ENCODE measurements around the gene HMX2.

The HMX2 gene

DNA sequence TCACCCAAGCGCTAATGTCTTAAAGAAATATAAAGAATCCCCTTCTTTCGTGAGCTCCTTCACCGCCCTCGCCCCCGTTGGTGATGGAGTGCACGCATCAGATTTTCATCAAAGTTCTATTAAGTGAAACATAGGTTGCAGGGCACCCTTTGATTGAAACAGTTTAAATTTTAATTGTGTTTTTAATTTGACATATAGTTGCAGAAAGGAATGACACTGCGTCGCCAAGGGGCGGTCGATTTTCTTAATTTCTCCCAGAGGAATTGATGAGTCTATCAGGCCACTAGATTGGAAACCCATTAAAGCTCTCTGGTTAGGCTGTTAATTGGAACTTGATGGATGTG is 4.1 kb upstream of the HMX2 start:
- H3K4me1 Mint-ChIP-seq (ENCODE audit: low read depth), result peaks cover 23% of the 10 kb centered on the region
- no peaks in the 10 kb centered on the region for H3K9me3 Mint-ChIP-seq
- H3K27me3 Mint-ChIP-seq (ENCODE audit: low read depth), result peaks cover 83% of the 10 kb centered on the region
- H3K4me3 Mint-ChIP-seq, result no peak overlapping the region
- peaks cover 4% of the 10 kb centered on the region for H3K36me3 Mint-ChIP-seq (ENCODE audit: low read depth)
- peak overlapping the region; percentile 57 for H3K27ac Mint-ChIP-seq

DNA sequence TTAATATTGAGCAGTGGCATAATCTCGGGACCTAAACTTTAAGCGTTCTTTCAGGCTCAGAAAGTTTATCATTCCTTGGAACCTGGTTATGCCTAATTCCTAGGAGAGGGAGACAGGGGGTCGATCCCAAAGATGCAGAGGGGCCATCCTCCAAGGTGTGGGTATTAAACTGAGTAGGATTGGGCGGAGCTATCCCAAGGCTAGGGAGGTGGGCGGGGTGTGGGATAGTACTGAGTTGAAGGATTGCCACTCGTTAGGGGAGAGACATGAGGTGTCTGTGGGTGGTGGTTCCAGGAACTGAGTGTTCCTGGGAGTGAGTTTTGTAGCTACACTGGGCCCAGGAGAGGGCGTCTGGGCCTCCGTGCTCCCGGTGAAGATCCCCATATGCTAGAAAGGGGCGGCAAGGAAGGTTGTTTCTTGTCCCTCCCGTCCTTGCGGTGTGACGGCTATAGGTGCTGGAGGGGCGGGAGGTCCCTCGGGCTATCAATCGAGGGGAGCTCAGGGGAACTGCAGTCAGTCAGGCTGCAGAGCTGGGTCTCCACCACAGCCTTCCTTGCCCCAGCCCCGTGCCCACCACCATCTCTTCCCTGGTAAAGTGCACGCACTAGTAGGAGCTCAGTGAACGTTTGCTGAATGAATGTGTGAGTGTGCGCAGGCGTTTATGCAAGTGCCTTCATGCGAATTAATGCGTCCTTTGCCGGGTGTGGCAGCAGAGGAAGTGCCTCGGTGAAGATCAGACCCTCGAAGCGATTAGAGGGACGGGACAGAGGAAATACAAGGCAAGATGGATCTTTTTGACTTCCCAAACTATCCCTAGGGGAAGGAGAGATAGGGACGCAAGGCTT is 3.0 kb upstream of the HMX2 start:
- H3K4me3 Mint-ChIP-seq, result no peak overlapping the region
- peaks cover 79% of the 10 kb centered on the region for H3K27me3 Mint-ChIP-seq (ENCODE audit: low read depth)
- H3K27ac Mint-ChIP-seq, result peak overlapping the region; percentile 77
- H3K9me3 Mint-ChIP-seq, result no peaks in the 10 kb centered on the region
- H3K36me3 Mint-ChIP-seq (ENCODE audit: low read depth), result peaks cover 6% of the 10 kb centered on the region
- peaks cover 27% of the 10 kb centered on the region for H3K4me1 Mint-ChIP-seq (ENCODE audit: low read depth)

DNA sequence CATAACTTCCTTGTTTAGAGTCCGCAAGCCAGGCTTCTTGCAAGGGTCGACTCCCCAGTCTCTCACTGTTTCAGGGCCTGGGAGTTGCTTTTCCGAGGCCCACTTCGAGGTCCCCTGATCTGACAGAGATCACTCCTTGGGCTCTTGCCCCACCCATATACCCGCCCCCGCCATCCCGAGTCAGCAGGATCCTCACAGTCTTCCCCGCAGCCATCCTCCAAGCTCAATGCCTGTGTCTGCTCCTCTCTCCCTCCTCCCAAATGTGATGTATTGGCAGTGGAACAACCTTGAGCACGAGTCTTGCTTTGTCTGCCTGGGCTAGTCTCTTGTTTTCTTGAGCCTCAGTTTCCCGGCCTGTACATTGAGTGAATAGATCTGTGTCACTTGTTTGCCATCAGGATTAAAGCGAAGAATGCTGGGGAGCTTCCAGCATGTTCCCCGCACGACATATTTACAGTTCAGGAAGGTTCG is 2.4 kb upstream of the HMX2 start:
- peaks cover 28% of the 10 kb centered on the region for H3K4me1 Mint-ChIP-seq (ENCODE audit: low read depth)
- no peaks in the 10 kb centered on the region for H3K9me3 Mint-ChIP-seq
- H3K4me3 Mint-ChIP-seq, result no peak overlapping the region
- H3K27me3 Mint-ChIP-seq (ENCODE audit: low read depth), result peaks cover 79% of the 10 kb centered on the region
- peak overlapping the region; percentile 45 for H3K27ac Mint-ChIP-seq
- H3K36me3 Mint-ChIP-seq (ENCODE audit: low read depth), result peaks cover 6% of the 10 kb centered on the region

DNA sequence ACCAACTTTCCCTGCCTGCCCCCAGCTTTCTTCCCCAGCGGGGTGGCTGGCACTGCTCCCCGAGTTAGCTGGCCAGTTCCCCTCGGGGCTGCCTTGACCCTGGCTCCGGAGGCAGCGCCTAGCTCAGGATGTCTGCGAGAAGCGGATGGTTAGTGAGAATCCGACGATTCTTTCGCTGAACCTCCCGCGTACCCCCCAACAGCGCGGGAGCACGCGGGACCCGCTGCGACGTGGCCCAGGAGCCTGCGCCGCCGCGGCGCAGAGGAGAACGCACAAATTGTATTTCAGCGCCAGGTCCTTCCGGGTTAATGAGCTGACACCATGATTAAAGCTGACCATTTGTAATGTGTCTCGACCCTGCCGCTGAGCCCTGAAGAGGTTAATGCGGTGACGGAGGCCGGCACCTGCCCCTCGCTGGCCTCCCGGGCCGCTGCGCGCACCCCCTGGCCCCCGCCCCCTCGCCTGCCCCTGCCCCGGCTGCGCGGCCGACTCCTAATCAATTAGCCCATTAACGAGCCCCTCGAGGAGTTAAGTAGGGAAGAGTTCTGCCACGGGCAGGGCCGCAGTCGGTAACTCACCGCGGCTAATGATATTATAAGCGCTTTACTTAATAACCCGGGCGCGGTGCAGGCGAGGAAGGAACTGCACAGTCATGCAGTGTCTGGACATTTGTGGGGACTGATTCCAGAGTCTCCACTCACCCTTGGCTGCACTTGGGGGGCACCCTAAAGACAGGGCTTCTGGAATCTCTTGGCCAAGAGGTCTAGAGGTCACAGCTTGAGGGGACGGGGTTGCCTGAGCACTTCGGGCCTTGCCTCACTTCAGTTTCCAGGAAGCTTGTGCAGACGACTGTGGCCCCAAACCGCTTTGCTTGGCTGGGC is 1.7 kb upstream of the HMX2 start:
- peak overlapping the region; percentile 50 for H3K4me3 Mint-ChIP-seq
- no peaks in the 10 kb centered on the region for H3K9me3 Mint-ChIP-seq
- H3K4me1 Mint-ChIP-seq (ENCODE audit: low read depth), result peaks cover 29% of the 10 kb centered on the region
- peaks cover 78% of the 10 kb centered on the region for H3K27me3 Mint-ChIP-seq (ENCODE audit: low read depth)
- H3K36me3 Mint-ChIP-seq (ENCODE audit: low read depth), result peaks cover 6% of the 10 kb centered on the region
- H3K27ac Mint-ChIP-seq, result peak overlapping the region; percentile 59

DNA sequence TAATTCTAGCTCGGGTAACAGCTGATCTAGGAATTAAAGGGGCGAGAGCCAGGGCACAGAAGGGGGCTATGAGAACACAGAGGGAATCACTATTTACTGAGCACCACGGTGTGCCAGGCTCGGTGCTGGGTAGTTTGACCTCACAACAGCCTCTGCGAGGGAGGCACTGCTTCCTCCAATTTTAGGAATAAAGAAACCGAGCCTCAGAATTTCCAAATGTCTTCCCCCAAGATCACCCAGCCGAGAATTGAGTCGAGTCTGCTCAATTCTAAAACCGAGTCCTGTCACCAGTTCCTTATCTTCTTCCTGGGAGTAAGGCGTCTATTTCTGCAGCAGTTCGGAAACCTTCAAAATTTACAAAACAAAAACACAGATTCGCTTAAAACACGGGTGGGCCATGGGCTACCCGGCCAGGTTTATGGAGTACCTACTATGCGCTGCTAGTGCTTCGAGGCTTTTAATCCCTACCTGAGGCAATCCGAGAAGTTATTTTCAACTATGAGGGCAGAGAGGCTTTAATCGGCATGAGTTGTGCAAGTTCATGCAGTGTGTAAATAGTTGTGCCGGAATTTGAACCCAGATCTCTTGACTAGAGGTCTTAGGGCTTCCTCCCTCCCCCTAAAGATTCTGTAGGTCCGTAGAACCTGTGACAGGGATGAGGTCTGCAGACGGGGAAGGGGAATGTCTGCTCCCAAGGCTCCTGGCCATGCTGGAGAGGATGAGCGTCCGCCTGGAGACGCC is 872 bp upstream of the HMX2 start:
- Mint-ChIP-seq H3K9me3 (no peaks in the 10 kb centered on the region), H3K36me3 (ENCODE audit: low read depth) (peaks cover 4% of the 10 kb centered on the region), H3K27ac (peak overlapping the region; percentile 59), H3K27me3 (ENCODE audit: low read depth) (peaks cover 76% of the 10 kb centered on the region), H3K4me1 (ENCODE audit: low read depth) (peaks cover 34% of the 10 kb centered on the region), H3K4me3 (peak overlapping the region; percentile 50)

DNA sequence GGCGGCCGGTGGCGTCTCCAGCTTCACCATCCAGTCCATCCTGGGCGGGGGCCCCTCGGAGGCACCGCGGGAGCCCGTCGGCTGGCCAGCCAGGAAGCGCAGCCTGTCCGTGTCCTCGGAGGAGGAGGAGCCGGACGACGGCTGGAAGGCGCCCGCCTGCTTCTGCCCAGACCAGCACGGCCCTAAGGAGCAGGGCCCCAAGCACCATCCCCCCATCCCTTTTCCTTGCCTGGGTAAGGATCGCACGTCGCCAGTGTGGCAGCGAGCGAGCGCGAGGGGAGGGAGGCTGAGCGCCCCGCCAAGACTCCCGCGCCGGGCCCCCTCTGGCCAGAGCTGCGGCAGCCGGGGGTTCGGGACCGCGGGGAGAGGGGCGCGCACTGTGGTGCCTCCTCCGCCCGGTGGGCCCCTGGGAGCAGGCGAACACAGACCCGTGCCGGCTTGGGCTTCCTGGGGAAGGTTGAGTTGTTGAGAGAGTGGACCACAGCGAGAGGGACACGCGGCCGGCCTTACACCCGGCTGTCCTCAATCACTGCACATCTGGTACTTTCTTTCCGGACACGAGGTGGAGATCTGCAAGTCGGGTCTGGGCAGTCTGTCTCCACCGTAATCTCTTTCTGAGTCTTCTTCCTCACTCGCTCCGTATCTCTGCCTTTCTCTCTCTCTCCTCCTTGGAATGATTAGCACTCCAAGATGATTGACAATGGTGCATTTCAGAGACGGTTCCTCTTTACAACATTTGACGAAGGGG is 652 bp downstream of the HMX2 start:
- peak overlapping the region; percentile 80 for H3K27ac Mint-ChIP-seq
- peaks cover 69% of the 10 kb centered on the region for H3K27me3 Mint-ChIP-seq (ENCODE audit: low read depth)
- H3K4me3 Mint-ChIP-seq, result peak overlapping the region; percentile 14
- H3K9me3 Mint-ChIP-seq, result no peaks in the 10 kb centered on the region
- H3K4me1 Mint-ChIP-seq (ENCODE audit: low read depth), result peaks cover 39% of the 10 kb centered on the region
- peaks cover 5% of the 10 kb centered on the region for H3K36me3 Mint-ChIP-seq (ENCODE audit: low read depth)

DNA sequence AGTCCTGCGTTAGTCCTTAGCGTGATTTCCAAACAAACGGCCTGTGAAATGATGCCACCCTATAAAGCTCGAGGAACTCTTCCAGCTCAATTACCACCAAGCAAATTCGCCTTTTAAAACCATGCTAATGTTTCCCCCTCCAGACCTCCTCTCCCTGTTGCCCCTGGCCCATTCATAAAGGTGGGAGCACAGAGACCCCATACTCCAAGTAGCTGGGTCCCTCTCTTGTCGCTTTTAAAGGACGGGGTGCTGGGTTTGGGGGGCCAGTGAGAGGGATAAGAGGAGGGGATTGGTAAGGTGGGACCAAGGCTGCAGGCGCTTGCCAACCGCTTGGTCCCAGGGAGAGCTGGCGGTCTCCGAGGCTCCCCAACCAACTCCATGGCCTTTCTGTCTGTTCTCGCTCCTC is 1.2 kb downstream of the HMX2 start:
- H3K9me3 Mint-ChIP-seq, result no peaks in the 10 kb centered on the region
- peaks cover 41% of the 10 kb centered on the region for H3K4me1 Mint-ChIP-seq (ENCODE audit: low read depth)
- peak overlapping the region; percentile 14 for H3K4me3 Mint-ChIP-seq
- peaks cover 63% of the 10 kb centered on the region for H3K27me3 Mint-ChIP-seq (ENCODE audit: low read depth)
- H3K36me3 Mint-ChIP-seq (ENCODE audit: low read depth), result peaks cover 6% of the 10 kb centered on the region
- H3K27ac Mint-ChIP-seq, result peak overlapping the region; percentile 80

DNA sequence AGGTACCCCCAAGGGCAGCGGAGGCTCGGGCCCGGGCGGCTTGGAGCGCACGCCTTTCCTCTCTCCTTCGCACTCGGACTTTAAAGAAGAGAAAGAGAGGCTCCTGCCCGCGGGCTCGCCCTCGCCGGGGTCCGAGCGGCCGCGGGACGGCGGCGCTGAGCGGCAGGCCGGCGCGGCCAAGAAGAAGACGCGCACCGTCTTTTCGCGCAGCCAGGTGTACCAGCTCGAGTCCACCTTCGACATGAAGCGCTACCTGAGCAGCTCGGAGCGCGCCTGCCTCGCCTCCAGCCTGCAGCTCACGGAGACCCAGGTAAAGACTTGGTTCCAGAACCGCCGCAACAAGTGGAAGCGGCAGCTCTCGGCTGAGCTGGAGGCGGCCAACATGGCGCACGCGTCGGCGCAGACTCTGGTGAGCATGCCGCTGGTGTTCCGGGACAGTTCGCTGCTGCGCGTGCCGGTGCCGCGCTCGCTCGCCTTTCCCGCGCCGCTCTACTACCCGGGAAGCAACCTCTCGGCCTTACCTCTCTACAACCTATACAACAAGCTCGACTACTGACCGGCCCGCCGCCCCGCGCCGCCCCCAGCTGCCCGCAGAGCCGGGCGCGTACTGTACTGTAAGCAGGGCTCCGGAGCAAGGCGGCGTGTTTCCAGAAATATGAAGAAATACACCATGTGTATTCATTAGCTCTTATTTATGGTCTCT is 1.8 kb downstream of the HMX2 start:
- peaks cover 7% of the 10 kb centered on the region for H3K36me3 Mint-ChIP-seq (ENCODE audit: low read depth)
- H3K4me3 Mint-ChIP-seq, result peak overlapping the region; percentile 58
- H3K4me1 Mint-ChIP-seq (ENCODE audit: low read depth), result peaks cover 36% of the 10 kb centered on the region
- H3K27ac Mint-ChIP-seq, result peak overlapping the region; percentile 49
- H3K9me3 Mint-ChIP-seq, result no peaks in the 10 kb centered on the region
- H3K27me3 Mint-ChIP-seq (ENCODE audit: low read depth), result peaks cover 58% of the 10 kb centered on the region

DNA sequence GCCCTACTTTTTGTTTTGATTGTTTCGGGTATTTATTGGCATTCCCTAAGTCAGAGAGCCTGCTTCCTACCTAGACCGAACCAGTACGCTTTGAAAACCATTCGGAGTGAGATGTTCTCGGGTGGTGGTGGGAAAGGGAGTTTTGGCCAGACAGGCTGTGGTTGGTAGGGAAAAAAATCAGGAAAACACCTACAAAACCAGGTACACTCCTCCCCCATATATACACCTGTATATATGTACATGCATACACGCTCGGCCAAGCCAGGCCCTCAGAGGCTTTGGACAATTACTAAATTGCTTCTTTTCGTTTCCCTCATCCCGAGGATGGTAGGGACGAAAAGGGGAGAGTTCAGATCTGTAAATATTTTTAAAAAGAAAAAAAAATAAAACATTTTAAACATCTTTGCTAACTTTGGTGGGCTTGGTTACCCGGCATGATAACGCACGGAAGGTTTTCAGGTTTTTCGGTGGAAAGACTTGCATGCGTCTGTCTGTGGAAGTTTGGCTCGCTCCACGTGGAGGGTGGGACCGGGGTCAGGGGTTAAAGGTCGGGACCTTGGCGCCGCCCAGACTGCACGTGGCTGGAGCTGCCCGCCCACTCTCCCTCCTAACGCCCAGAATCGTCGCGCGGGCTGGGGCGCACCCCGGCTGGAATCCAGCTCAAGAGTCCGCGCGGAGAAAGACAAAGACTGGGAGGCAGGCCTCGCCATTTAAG is 2.5 kb downstream of the HMX2 start:
- H3K36me3 Mint-ChIP-seq (ENCODE audit: low read depth), result peaks cover 14% of the 10 kb centered on the region
- H3K4me3 Mint-ChIP-seq, result peak overlapping the region; percentile 50
- H3K9me3 Mint-ChIP-seq, result no peaks in the 10 kb centered on the region
- peak overlapping the region; percentile 49 for H3K27ac Mint-ChIP-seq
- peaks cover 34% of the 10 kb centered on the region for H3K4me1 Mint-ChIP-seq (ENCODE audit: low read depth)
- peaks cover 51% of the 10 kb centered on the region for H3K27me3 Mint-ChIP-seq (ENCODE audit: low read depth)

DNA sequence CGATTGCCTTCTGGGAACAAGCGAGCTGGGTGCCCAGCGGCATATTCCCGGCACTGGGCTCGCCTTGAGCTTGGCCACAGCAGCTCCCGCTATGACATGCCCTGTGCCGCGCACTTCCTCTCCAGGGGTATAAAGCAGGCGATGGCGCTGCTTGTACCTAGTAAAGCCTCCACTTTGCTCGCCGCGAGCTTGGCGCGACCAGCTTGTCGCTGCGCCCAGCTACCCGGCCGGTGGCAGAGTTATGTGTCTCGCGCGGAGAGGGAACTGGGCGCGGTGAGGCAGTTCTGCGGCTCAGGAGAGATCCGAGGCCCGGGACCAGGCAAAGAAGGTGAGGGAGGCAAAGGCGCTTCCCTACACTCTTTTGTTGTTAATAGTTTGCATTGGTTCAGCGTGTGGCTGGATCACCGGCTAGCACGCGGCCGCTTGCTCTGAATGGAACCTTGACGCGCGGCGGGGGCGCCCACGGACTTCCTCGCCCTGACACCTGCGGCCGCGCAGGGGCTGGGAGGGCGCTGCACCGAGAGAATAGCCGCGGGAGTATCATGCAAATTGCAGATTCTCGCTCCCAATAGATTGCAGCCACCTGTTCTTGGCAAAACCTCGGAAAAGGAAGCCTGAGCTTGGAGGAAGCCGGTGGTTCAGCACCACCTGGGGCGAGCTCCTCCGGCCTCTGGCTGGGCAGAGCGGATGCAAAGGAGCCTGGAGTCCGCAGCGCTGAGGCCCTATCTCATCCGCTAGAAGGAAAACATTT is 3.2 kb downstream of the HMX2 start:
- no peaks in the 10 kb centered on the region for H3K9me3 Mint-ChIP-seq
- H3K4me3 Mint-ChIP-seq, result peak overlapping the region; percentile 50
- peaks cover 45% of the 10 kb centered on the region for H3K27me3 Mint-ChIP-seq (ENCODE audit: low read depth)
- H3K27ac Mint-ChIP-seq, result no peak overlapping the region
- peaks cover 20% of the 10 kb centered on the region for H3K36me3 Mint-ChIP-seq (ENCODE audit: low read depth)
- H3K4me1 Mint-ChIP-seq (ENCODE audit: low read depth), result peaks cover 38% of the 10 kb centered on the region

DNA sequence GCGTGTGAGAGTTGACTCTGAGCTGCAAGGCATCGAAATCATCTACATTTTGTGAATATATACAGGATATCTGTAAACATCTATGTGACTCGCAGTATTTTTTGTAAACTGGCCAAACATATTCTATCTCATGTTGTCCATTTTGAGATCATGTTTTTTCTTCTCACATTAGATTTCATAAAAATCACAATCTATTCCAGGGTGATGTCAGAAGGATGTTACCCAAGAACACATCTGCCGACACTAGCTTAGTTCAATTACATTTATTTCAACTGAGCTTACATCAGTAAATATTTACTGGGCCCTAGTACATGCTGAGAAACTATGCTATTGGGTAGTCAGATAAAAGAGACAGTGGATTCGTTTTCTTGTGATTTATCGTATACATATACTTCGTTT is 3.8 kb downstream of the HMX2 start:
- no peak overlapping the region for H3K27ac Mint-ChIP-seq
- H3K36me3 Mint-ChIP-seq (ENCODE audit: low read depth), result peaks cover 25% of the 10 kb centered on the region
- no peaks in the 10 kb centered on the region for H3K9me3 Mint-ChIP-seq
- peak overlapping the region; percentile 50 for H3K4me3 Mint-ChIP-seq
- H3K27me3 Mint-ChIP-seq (ENCODE audit: low read depth), result peaks cover 42% of the 10 kb centered on the region
- H3K4me1 Mint-ChIP-seq (ENCODE audit: low read depth), result peaks cover 39% of the 10 kb centered on the region

DNA sequence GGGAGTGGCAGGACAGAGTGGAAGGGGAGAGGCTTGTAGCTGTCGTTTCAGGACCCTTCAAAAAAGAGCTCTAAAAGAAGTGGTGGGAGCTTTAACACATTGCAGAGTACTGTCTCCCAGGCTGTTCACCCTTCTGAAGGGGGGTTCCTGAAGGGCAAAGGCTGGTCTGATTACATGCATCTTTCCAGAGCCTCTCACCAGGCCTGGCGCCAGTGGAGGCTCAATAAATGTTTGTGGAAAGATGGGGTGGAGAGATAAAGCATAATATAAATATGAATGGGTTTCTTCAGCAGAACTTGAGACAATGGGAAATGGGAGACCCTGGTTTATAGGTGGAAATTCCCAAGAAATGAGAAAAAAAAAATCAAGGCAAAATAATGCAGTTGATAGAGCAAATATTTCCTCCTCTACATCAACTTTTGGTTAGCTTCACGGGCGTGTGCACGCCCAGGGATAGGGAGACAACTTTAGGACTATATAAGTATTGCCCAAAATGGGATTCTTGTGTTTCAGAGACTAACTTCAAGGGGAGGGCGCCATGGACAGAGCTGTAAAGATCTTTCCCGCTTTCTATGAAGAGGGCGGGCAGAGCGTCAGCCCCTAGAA is 5.7 kb downstream of the HMX2 start:
- Mint-ChIP-seq H3K9me3 (no peaks in the 10 kb centered on the region), H3K36me3 (ENCODE audit: low read depth) (peaks cover 42% of the 10 kb centered on the region), H3K4me3 (peak overlapping the region; percentile 99), H3K4me1 (ENCODE audit: low read depth) (peaks cover 51% of the 10 kb centered on the region), H3K27ac (peak overlapping the region; percentile 100), H3K27me3 (ENCODE audit: low read depth) (peaks cover 34% of the 10 kb centered on the region)

Data from T-helper 1 cell treated with Interleukin-12 subunit alpha and Interleukin-12 subunit beta and Interleukin-4 antibody, amounts not matched to agents 30 μg/mL and 1 μg/mL, for 36 hours (primary cell).